Forelimb muscle (tissue), 1 donor: ENCODE data around the gene CCDC61. TPM values are rescaled to one million over a fixed set of nuclear protein-coding genes. Genes with fewer than 3 reads are reported as not detected.

Source experiments
- DNase-seq: peaks from one replicate; pipeline ENCODE4 v3.0.0-alpha.2; 2013; ENCODE audit warnings: low read depth
- polyA plus RNA-seq: library from polyadenylated mRNA; unstranded; fragments of 120-200 nt; gene quantifications from one replicate; pipeline ENCODE4 v1.2.1, GENCODE V29; 2013; ENCODE audit not compliant: insufficient read length

CCDC61 gene
- polyA plus RNA-seq, 1 donor = 6.9 TPM

- no peak for DNase-seq
These were observed 20.6 kb downstream of the CCDC61 start for GRCh38 chr19:46015687-46016425.

- peak; percentile 52 for DNase-seq
These were observed 21.3 kb downstream of the CCDC61 start for GRCh38 chr19:46016426-46017094.

- no peak for DNase-seq
These were observed 21.8 kb downstream of the CCDC61 start for GRCh38 chr19:46017095-46017429.

- no peak for DNase-seq
These were observed 22.8 kb downstream of the CCDC61 start for GRCh38 chr19:46017874-46018675.

DNA sequence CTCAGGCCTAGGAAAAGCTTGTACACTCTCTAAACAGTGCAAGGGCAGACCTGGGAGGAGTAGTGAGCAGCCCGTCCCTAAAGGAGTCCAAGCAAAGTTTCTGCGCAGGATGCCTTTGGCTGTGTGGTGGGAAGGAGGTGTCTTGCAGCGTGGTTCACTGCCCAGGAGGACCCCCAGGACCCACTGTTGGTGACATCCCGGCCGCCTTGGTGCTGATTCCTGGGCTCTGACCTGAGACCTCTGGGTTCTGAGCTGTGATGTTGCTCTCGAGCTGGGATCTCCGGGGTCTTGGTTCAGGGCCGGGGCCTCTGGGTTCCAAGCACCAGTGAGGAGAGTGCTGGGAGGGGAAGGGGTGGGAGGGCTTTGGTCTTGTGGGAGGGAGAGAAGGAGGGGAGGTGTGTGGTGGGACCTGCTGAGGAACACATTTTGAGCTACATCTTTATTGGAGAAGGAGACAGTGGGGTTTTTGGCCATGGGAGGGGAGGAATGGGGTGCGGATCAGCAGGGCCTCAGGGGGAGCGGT, 23.5 kb downstream of the CCDC61 start:
- DNase-seq = no peak

DNA sequence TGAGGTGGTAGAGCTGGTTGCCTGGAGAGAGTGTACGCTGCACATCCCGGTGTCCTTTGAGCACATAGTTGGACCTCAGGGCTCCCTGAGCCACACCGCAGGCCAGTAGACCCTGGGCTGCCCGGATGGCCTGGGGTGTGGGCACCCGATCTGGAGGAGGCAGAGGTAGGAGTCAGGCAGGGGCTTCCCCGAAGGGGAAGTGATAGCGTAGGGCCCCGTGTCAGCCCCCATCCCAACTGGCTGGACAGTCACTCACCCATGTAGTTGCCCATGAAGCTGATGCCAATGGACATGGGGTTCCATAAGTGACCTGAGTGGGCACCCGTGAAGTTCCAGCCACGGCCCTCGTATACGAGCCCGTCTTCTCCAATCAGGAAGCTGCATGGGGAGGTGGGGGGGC, 24.0 kb downstream of the CCDC61 start:
- no peak for DNase-seq

DNA sequence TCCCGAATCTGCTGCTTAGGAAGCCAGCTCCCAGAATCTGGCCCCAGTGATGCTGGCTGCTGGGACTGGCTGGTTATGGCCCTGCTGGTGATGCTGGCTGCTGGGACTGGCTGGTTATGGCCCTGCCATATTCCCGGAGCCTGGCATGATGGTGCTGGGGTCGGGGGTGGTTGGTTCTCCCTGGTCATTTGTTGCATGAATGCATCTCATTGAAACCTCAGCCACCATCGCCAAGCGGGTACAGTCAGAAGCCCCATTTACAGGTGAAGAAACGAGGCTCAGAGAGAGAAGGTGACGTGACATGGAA, 25.5 kb downstream of the CCDC61 start:
- no peak for DNase-seq

DNA sequence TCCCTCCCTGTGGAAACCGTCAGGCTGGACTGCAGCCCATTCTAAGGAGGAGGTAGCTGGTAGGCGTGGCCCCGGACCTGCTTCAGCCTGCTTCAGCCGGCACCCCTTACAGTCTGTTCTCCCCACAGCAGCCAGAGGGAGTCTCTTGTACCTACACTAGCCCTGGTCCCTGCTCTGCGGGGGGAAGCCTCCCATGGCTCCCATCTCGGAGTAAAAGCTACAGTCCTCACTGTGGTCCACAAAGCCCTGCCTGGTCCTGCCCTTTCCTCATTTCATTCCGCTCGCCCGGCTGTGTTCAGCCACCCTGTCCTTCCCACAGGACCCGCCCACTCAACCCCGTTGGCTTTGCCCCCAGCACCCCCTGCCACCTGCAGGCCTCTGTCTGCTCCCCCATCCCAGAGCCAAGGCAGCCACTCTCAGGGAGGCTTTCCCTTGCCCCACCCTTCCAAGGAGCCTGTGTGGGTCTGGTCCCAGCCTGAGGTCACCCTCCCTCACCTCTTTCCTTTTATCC, 26.3 kb downstream of the CCDC61 start:
- DNase-seq = no peak

GRCh38 chr19:46022061-46022430, 26.8 kb downstream of the CCDC61 start:
- no peak for DNase-seq

- no peak for DNase-seq
These were observed 27.4 kb downstream of the CCDC61 start, which contains the start of gene PGLYRP1 for GRCh38 chr19:46022431-46023310. PGLYRP1 (minus strand) TSS chr19:46023053; CDS start chr19:46023021, 32 bp downstream.

DNA sequence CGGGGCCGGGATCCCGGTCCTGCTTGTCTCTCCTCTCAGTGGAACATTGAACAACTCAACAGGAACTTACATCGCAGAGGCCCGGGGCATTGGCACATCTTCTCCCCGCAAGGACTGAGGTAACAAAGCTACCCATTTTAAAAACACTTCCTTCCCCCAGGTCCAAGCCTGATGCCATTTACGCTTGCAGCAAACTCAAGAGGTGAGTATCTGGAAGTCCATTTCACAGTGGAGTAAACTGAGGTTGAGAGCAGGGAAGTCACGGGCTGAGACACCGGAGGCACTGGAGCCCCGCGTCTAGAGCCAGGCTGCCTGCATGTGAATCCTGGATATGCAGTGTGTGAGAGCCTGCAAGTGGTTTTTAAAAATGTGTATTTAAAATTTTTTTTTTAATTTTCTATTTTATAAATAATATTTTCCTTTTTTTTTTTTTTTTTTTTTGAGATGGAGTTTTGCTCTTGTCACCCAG, 28.1 kb downstream of the CCDC61 start:
- DNase-seq = no peak

- no peak for DNase-seq
These were observed 30.6 kb downstream of the CCDC61 start for GRCh38 chr19:46025835-46026234.

GRCh38 chr19:46030812-46031550, 35.7 kb downstream of the CCDC61 start:
- no peak for DNase-seq

GRCh38 chr19:46031781-46032596, 36.7 kb downstream of the CCDC61 start:
- DNase-seq = no peak

DNA sequence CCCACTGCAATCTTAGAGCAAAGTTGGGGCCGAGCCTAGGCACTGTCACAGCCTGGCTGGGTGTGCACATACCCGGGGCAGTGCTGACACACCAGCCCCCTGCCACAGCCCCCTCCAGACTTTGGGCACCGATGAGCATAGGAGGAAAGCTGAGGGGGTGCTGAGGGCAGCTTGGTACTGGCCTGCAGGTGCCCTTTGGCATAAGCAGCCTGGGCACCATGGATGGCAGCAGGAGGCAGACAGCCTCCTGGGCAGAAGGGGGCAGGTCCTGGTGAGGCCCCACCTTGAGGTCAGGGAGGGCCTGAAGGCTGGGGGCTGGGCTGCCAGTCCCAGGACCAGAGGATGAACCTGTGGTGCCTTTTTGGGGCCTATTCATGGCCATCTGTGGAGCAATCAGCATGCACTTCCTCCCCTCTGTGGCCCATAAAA, 37.3 kb downstream of the CCDC61 start:
- no peak for DNase-seq

GRCh38 chr19:46033401-46033800, 38.1 kb downstream of the CCDC61 start:
- no peak for DNase-seq

DNA sequence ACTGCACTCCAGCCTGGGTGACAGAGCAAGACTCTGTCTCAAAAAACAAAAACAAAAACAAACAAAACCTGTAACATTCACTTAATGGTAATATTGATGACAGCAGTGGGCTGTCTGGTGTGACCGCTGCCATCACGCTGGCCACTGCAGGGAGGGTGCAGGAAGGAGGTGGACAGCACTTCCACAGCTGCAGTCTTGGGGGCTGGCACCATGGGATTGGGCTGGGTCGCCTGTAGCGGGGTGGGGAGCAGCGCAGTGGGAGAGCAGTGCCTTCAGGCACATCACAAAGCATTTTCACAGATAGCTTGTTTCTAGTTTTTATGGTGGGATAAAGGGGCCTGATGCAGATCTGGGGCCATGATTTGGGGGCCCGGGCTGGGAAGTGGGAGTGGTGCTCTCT, 40.3 kb downstream of the CCDC61 start:
- no peak for DNase-seq

- DNase-seq = no peak
These were observed 40.9 kb downstream of the CCDC61 start for GRCh38 chr19:46035986-46036743.

DNA sequence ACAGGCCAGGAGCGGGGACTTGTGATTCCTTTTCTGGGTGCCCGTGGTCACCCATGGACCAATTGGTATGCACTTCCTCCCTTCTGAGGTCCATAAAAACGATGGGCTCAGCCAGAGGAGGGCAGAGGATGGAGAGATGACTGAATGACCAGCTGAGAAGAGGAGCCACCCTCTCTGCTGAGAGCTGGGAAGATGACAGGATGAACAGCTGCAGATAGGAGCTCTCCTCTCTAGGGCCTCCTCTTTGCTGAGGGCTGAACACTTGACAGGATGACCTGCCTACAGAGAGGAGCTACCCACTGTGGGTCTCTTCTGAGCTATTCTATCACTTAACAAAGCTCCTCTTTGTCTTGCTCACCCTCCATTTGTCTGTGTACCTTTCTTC, 41.5 kb downstream of the CCDC61 start:
- DNase-seq = no peak
